HG03571 (cell line): ENCODE results near the gene TSPAN18.

ENCODE experiments used
- ATAC-seq: cut with Tn5 transposase; IDR thresholded peaks from one replicate; pipeline ENCODE4 v1.9.1; 2021; ENCODE audit not compliant: unreplicated experiment

TSPAN18 gene

DNA sequence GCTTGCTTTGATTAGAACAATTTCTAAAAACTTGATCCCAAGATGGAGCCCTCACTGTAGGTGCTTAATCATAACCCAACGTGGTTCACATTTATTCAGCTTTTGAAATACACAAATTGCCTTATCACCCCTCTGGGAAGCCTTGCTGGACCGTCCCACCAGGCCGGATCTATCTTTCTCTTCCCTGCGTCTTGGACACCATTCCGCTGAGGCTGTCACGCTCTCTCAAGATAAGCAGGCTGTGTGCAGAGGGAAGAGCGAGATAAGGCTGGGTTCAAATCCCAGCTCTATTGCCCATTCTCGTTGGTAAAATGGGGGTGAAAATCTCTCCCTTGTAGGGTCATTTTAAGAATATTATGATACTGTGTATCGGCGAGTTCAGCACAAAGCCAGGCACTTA, 244.4 kb downstream of the TSPAN18 start:
- no peak for ATAC-seq

GRCh38 chr11:44972746-44973435, 246.1 kb downstream of the TSPAN18 start:
- no peak for ATAC-seq

DNA sequence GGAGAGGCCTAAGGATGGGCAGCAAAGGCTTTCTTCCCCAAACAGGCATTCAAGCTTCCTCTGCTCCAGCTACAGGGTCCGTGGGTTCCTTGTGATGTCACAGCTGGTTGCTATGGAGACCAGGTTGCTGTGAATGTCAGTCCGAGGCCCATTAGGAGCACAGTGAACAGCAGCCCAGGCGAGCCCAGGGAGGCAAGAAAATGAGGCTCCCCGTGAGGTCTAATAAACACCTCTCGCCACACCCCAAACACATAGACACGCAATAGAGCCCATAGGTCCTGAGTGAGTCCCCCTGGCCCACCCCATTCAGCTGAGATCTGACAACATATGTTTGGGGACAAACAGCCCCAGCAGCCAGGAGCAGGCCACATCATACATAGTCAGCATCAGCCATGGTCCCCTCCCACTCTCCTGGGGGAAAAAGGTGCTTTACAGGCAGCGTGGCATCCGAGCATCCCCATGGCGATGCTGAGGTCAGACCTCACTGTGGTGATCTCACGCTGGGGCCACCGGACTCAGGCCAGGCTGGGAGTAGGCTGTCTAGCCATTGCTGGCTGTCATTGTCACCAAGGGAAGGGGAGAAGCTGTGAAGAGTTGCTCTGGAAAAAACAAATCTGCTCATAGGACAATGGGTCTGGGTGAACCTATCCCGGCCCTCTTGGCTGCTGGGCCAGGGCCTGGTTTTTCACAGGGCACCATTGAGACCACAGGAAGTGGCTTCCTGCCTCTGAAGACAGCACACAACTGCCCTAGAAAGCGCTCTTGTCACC, 247.1 kb downstream of the TSPAN18 start:
- no peak for ATAC-seq

GRCh38 chr11:44974402-44975000, 247.7 kb downstream of the TSPAN18 start:
- no peak for ATAC-seq

DNA sequence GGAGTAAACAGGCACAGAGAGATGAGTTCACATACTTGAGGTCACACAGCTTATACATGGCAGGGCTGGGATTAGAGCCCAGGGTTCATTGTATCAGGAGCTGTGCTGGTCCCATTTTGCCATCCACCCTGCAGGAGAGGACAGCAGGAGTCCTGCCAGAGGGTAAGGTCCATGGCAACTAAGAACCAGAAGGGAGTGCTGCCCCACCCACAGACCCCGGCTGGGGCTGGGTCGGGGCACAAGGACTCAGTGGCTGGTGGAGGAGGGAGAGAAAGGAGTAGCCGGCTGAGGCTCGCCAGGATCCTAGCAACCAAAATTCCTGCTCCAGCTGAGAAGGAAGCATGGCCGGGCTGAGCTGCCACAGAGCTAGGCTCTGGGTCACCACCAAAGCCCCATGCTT, 249.8 kb downstream of the TSPAN18 start:
- ATAC-seq: no peak

DNA sequence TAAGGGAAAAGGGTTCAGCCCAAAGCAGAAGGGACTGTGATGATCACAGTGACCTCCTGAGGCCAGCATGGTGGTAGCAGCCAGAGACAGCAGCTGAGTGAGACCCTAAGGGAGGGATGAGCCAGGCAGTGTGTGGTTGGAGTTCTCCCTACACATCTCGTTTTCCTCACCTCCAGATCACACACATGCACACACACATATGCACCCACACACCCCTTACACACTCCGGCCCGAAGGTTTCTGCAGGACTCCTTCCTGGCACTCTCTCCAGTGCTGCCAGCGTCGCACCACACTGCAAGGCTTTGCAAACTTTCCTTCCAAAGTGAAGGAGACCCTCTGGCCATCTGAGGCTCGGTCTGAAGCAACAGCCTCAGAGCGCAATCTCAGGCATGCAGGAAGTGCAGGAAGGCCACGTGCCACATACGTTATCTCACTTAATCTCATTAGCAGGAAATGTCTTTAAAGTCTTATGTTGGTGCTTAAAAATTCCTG, 250.8 kb downstream of the TSPAN18 start:
- no peak for ATAC-seq

- no peak for ATAC-seq
These were observed 251.7 kb downstream of the TSPAN18 start for GRCh38 chr11:44978274-44978960.

GRCh38 chr11:44978961-44979331, 252.2 kb downstream of the TSPAN18 start:
- no peak for ATAC-seq

DNA sequence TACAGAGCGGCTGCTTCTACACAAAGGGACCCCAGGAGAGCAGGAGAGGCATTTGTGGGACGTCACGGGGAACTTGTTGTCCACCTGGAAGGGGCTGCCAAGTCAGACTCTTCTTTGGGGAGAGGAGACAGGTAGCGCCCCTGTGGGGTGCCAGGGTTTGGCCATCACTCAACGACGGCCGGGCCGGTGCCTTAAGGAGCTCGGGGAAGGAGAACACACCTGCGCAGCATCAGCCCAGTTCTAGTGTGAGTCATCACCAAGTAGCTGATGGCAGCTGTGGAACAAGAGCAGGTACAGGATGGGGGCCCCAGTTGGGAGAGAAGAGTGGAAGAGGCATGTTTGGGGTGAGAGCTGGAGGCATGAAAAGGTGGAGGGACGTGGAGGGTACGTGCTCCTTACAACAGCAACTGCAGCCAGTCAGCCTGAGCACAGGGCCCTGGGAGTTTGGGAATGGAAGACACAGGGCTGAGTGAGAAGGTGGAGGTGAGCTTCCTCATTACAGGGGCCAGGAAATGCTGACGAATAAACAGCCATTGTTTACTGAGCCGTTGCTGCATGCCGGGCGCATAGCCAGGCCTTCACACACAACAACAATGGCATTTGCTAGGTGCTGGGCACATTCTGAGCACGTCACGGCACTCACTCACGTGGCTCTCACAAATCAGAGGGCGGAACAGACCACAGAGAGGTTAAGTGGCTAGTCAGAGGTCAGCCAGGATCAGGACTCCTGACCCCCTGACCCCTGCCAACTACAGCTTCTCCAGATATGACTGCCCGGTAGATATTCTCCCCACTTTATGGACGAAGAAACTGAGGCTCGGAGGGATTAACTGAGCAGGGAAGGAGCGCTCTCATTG, 253.0 kb downstream of the TSPAN18 start:
- no peak for ATAC-seq

GRCh38 chr11:44980533-44981427, 254.0 kb downstream of the TSPAN18 start:
- no peak for ATAC-seq
